ENCODE results near the gene PLCH2. TPM values are rescaled to one million over a fixed set of nuclear protein-coding genes. Genes with fewer than 3 reads are reported as not detected.

Gene PLCH2
- total RNA-seq, 4 donors from 2014 or later, result 83.3 to 324 (median 130) TPM

GRCh38 chr1:2470290-2471158 lies 5.6 kb upstream of the PLCH2 start:
- WGBS, result 55% methylated on average over 2 of the region's 27 CpGs
- no peak for DNase-seq (ENCODE audit: low spot score in 2 of 2)
- no peak overlapping the region for H3K4me3 ChIP-seq
- peaks cover 19% of the 10 kb centered on the region for H3K4me1 ChIP-seq
- H3K9me3 ChIP-seq, result no peaks in the 10 kb centered on the region
- TF ChIP-seq CTCF (IDR thresholded peaks at IDR 0.05) (no peak), EP300 (IDR thresholded peaks at IDR 0.05) (no peak), POLR2A (IDR thresholded peaks at IDR 0.05) (no peak), POLR2AphosphoS5 (IDR thresholded peaks at IDR 0.05) (no peak)
- H3K36me3 ChIP-seq, result no peaks in the 10 kb centered on the region
- no peak overlapping the region for H3K27ac ChIP-seq
- H3K27me3 ChIP-seq, result peaks cover 82% of the 10 kb centered on the region

GRCh38 chr1:2471159-2471471 lies 5.0 kb upstream of the PLCH2 start:
- 67% methylated on average over 1 of the region's 7 CpGs for WGBS
- DNase-seq (ENCODE audit: low spot score in 2 of 2), result no peak
- H3K4me1 ChIP-seq, result peaks cover 18% of the 10 kb centered on the region
- no peaks in the 10 kb centered on the region for H3K36me3 ChIP-seq
- peaks cover 76% of the 10 kb centered on the region for H3K27me3 ChIP-seq
- H3K27ac ChIP-seq, result no peak overlapping the region
- no peak overlapping the region for H3K4me3 ChIP-seq
- H3K9me3 ChIP-seq, result no peaks in the 10 kb centered on the region
- TF ChIP-seq POLR2AphosphoS5 (IDR thresholded peaks at IDR 0.05) (no peak), CTCF (IDR thresholded peaks at IDR 0.05) (no peak), EP300 (IDR thresholded peaks at IDR 0.05) (no peak), POLR2A (IDR thresholded peaks at IDR 0.05) (no peak)

- Histone ChIP-seq H3K4me3 (no peak overlapping the region), H3K36me3 (no peaks in the 10 kb centered on the region), H3K27ac (no peak overlapping the region), H3K9me3 (no peaks in the 10 kb centered on the region), H3K27me3 (peaks cover 71% of the 10 kb centered on the region), H3K4me1 (peaks cover 13% of the 10 kb centered on the region)
- TF ChIP-seq POLR2AphosphoS5 (IDR thresholded peaks at IDR 0.05), result no peak
- TF ChIP-seq POLR2A (IDR thresholded peaks at IDR 0.05), result no peak
- TF ChIP-seq CTCF (IDR thresholded peaks at IDR 0.05), result no peak
- no peak for TF ChIP-seq EP300 (IDR thresholded peaks at IDR 0.05)
- no peak for DNase-seq (ENCODE audit: low spot score in 2 of 2)
- 82% methylated on average over 12 of the region's 15 CpGs for WGBS
These were observed 4.5 kb upstream of the PLCH2 start for GRCh38 chr1:2471587-2472001.

- 50% methylated on average over 4 of the region's 17 CpGs for WGBS
- no peak for TF ChIP-seq POLR2A (IDR thresholded peaks at IDR 0.05)
- TF ChIP-seq POLR2AphosphoS5 (IDR thresholded peaks at IDR 0.05), result no peak
- TF ChIP-seq CTCF (IDR thresholded peaks at IDR 0.05), result no peak
- no peak for TF ChIP-seq EP300 (IDR thresholded peaks at IDR 0.05)
- peaks cover 8% of the 10 kb centered on the region for H3K4me1 ChIP-seq
- no peak overlapping the region for H3K4me3 ChIP-seq
- no peak for DNase-seq (ENCODE audit: low spot score in 2 of 2)
- H3K27me3 ChIP-seq, result peaks cover 66% of the 10 kb centered on the region
- no peaks in the 10 kb centered on the region for H3K36me3 ChIP-seq
- H3K9me3 ChIP-seq, result no peaks in the 10 kb centered on the region
- H3K27ac ChIP-seq, result no peak overlapping the region
These were observed 4.0 kb upstream of the PLCH2 start for GRCh38 chr1:2472109-2472508.

GRCh38 chr1:2472561-2473177 lies 3.4 kb upstream of the PLCH2 start:
- Histone ChIP-seq H3K27ac (no peak overlapping the region), H3K36me3 (no peaks in the 10 kb centered on the region), H3K27me3 (peaks cover 60% of the 10 kb centered on the region), H3K9me3 (no peaks in the 10 kb centered on the region), H3K4me1 (peaks cover 2% of the 10 kb centered on the region), H3K4me3 (no peak overlapping the region)
- no peak for DNase-seq (ENCODE audit: low spot score in 2 of 2)
- TF ChIP-seq EP300 (IDR thresholded peaks at IDR 0.05), result no peak
- TF ChIP-seq POLR2A (IDR thresholded peaks at IDR 0.05), result no peak
- no peak for TF ChIP-seq CTCF (IDR thresholded peaks at IDR 0.05)
- TF ChIP-seq POLR2AphosphoS5 (IDR thresholded peaks at IDR 0.05), result no peak
- 80% methylated on average over 3 of the region's 25 CpGs for WGBS
